Measurements from ENCODE around the gene LSM14B.

- TF ChIP-seq CTCF (IDR thresholded peaks at IDR 0.05): no peak
- no peak for TF ChIP-seq POLR2A (IDR thresholded peaks at IDR 0.05)
These were observed 24.3 kb upstream of the LSM14B start for GRCh38 chr20:62097881-62098407.

All from uterus (tissue), 2 donors.